Stomach (tissue), 9 donors: ENCODE data around the gene HOXC13. TPM values are rescaled to one million over a fixed set of nuclear protein-coding genes. Genes with fewer than 3 reads are reported as not detected.

ENCODE experiments used
- DNase-seq, 2 donors: peaks; one replicate each; pipeline versions ENCODE4 v3.0.0 to v3.0.0-alpha.2; 2013 to 2019
- H3K27ac ChIP-seq, 5 donors: fragments of 200-600 bp in 4 of 5; sonication (generic) in 4 of 5; one replicate each; pipeline ENCODE4 v1.5.1; 2013 to 2019; ENCODE audit warnings: mild to moderate bottlenecking in 1 of 5, moderate library complexity in 1 of 5
- H3K27me3 ChIP-seq, 3 donors: fragments of 200-600 bp; sonication (generic); one replicate each; pipeline ENCODE4 v1.5.1; 2017 to 2019; ENCODE audit warnings: mixed run types in 1 of 3
- H3K36me3 ChIP-seq, 4 donors: fragments of 200-600 bp; sonication (generic); 1 replicate in 3 of 4; 2 replicates in 1 of 4; pipeline ENCODE4 v1.5.1; 2016 to 2019
- H3K4me1 ChIP-seq, 4 donors: fragments of 200-600 bp; sonication (generic); one replicate each; pipeline ENCODE4 v1.5.1; 2016 to 2019
- H3K4me3 ChIP-seq, 4 donors: fragments of 200-600 bp; sonication (generic) in 3 of 4; one replicate each; pipeline ENCODE4 v1.5.1; 2016 to 2019; ENCODE audit warnings: mild to moderate bottlenecking in 1 of 4
- H3K9me3 ChIP-seq, 4 donors: fragments of 200-600 bp; sonication (generic); one replicate each; pipeline ENCODE4 v1.5.1; 2016 to 2019
- EP300 ChIP-seq: sonication (generic); formaldehyde crosslinking; IDR thresholded peaks from one replicate; pipeline ENCODE4 v1.6.1; 2017; ENCODE audit warnings: antibody characterized with exemption
- POLR2A ChIP-seq, 4 donors: fragments of 450-650 bp; IDR thresholded peaks; one replicate each; pipeline ENCODE4 v1.6.1; 2016; ENCODE audit warnings: antibody characterized with exemption in 4 of 4, control low read depth in 2 of 4, mild to moderate bottlenecking in 1 of 4, moderate library complexity in 1 of 4
- POLR2AphosphoS5 ChIP-seq, 3 donors: sonication (generic); formaldehyde crosslinking; IDR thresholded peaks; one replicate each; pipeline ENCODE4 v1.6.1; 2016; ENCODE audit warnings: antibody characterized with exemption in 3 of 3
- WGBS, 5 donors: extraction: QIAGEN DNeasy Blood & Tissue Kit in 3 of 5; methylation state at CpG; one replicate each; pipeline versions ENCODE4 v1.1.5 to v1.1.7; 2013 to 2018; 5-methylcytosine and 5-hydroxymethylcytosine counted together
- intact Hi-C: fragments of 100-400 bp; cut with DNase I; formaldehyde crosslinking; loops from one replicate; pipeline ENCODE4 v1.15.1; 2023; ENCODE audit warnings: low total_unique reads
- polyA plus RNA-seq, 3 donors: library from polyadenylated mRNA; stranded (reverse); fragments of 200-250 nt; gene quantifications; one replicate each; pipeline ENCODE4 v1.2.3, GENCODE V29; 2013
- total RNA-seq, 5 donors: library from RNA; depleted of rRNA; stranded (reverse); fragments of >200 nt; gene quantifications; one replicate each; pipeline versions ENCODE4 v1.1.0 to v1.2.3, GENCODE V29; 2014 to 2016
- TF ChIP-seq, protein P1 (sequence below), 7 experiments: fragments of 450-650 bp in 4 of 7; fragments of 200-600 bp in 3 of 7; sonication (generic) in 3 of 7; IDR thresholded peaks; one replicate each; pipeline ENCODE4 v1.5.1; 2016 to 2019; ENCODE audit warnings: antibody characterized with exemption in 7 of 7, control low read depth in 2 of 7, mild to moderate bottlenecking in 1 of 7
- donor health status: healthy with polysubstance abuse.
- donor health status: Bipolar disorder and iron deficiency.
- donor health status: healthy.

The HOXC13 gene
- total and polyA plus RNA-seq, 8 donors = not detected

GRCh38 chr12:53975064-53975471 lies 36.4 kb downstream of the HOXC13 start:
- Histone ChIP-seq H3K36me3 (no peaks in the 10 kb centered on the region), H3K4me3 (peak overlapping the region in 2 of 4 donors; percentile 35 to 43), H3K27me3 (peaks cover 36 to 100% (median 100%) of the 10 kb centered on the region in 3 donors), H3K27ac (no peak overlapping the region), H3K9me3 (peaks cover 0 to 15% (median 0%) of the 10 kb centered on the region in 4 donors), H3K4me1 (peaks cover 23 to 40% (median 30%) of the 10 kb centered on the region in 4 donors)
- DNase-seq = no peak
- 2 to 9% (median 4%) methylated on average over 15 to 24 of the region's 25 CpGs for WGBS, 5 donors
- no peak for TF ChIP-seq POLR2A (IDR thresholded peaks at IDR 0.05)
- TF ChIP-seq EP300 = no peak
- TF ChIP-seq POLR2AphosphoS5 (IDR thresholded peaks at IDR 0.05) = no peak
- TF ChIP-seq, protein P1, sequence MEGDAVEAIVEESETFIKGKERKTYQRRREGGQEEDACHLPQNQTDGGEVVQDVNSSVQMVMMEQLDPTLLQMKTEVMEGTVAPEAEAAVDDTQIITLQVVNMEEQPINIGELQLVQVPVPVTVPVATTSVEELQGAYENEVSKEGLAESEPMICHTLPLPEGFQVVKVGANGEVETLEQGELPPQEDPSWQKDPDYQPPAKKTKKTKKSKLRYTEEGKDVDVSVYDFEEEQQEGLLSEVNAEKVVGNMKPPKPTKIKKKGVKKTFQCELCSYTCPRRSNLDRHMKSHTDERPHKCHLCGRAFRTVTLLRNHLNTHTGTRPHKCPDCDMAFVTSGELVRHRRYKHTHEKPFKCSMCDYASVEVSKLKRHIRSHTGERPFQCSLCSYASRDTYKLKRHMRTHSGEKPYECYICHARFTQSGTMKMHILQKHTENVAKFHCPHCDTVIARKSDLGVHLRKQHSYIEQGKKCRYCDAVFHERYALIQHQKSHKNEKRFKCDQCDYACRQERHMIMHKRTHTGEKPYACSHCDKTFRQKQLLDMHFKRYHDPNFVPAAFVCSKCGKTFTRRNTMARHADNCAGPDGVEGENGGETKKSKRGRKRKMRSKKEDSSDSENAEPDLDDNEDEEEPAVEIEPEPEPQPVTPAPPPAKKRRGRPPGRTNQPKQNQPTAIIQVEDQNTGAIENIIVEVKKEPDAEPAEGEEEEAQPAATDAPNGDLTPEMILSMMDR (IDR thresholded peaks at IDR 0.05) = no peak
- intact Hi-C loops = no loop called here

DNA sequence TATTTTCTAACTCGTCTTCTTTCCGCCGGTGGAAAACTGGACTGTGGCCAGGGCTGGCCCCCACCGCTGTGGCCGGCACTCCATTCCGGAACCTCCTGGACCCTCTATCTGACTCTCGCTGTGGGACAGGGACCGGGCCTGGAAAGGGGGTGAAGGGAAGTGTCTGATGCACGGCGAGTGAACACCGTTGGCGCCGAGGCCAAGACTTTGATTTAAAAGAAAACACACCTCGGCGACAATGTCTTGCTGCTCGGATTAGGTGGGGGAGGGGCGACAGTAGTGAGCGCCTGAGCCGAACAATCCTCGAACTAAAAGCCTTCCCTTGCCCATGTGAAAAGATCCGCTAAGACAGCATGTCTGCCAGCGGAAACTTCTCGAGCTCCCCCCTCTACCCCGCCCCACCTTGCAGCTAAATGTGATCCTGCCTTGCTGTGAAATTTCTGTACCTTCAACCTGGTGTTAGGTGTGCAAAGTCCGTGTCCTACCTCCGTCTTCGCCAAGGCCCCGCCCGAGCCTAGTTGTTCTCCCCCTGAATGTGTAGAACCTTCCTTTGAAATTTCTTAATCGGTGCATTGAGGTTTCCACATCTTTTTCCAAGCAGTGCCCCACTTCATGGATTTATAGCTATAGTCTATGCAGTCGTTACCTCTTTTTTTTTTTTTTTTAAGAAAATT lies 37.0 kb downstream of the HOXC13 start:
- H3K4me3 ChIP-seq = peak overlapping the region in 1 of 4 donors; percentile 43
- no peaks in the 10 kb centered on the region for H3K36me3 ChIP-seq
- peaks cover 0 to 15% (median 0%) of the 10 kb centered on the region in 4 donors for H3K9me3 ChIP-seq
- H3K4me1 ChIP-seq = peaks cover 23 to 40% (median 30%) of the 10 kb centered on the region in 4 donors
- 7 to 12% (median 12%) methylated on average over 31 of the region's 31 CpGs for WGBS, 5 donors
- TF ChIP-seq, protein P1 (IDR thresholded peaks at IDR 0.05) = no peak
- TF ChIP-seq POLR2AphosphoS5 (IDR thresholded peaks at IDR 0.05) = no peak
- no peak for TF ChIP-seq EP300
- no peak for TF ChIP-seq POLR2A (IDR thresholded peaks at IDR 0.05)
- no peak overlapping the region for H3K27ac ChIP-seq
- no peak for DNase-seq
- peaks cover 32 to 100% (median 100%) of the 10 kb centered on the region in 3 donors for H3K27me3 ChIP-seq
- intact Hi-C loops = no loop called here

DNA sequence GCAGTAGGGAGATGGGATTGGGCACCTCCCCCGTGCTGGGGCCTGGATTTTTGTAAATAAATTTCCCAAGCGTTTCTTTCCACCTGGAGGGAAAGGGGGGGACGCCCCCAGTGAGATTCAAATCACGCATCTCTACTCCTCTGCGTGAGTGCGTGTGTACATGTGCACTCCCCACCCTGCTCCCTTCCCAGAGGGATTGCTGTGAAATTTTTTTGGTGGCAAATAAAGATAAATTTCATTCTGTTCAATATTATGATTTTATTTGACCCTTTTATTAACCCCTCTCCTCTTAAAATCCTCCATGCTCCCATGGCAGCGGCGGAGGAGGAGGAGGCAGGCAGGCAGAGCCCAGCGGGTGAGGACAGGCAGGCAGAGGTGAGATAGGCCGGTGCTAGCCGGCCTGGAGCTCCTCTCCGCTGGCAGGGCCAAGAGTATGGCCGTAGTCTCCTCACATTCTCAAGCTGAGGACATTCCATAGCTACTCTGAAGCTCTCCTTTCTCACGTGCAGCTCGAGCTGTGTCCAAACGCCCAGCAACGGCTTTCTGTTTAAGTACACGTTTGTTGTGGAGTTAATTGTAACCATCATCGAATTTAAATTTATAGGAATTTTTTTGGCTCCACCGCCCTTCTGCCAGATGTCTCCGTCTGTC lies 37.7 kb downstream of the HOXC13 start:
- TF ChIP-seq, protein P1 (IDR thresholded peaks at IDR 0.05) = no peak
- TF ChIP-seq EP300 = no peak
- Histone ChIP-seq H3K27me3 (peaks cover 30 to 100% (median 100%) of the 10 kb centered on the region in 3 donors), H3K9me3 (peaks cover 0 to 15% (median 0%) of the 10 kb centered on the region in 4 donors), H3K27ac (no peak overlapping the region), H3K4me3 (no peak overlapping the region), H3K36me3 (no peaks in the 10 kb centered on the region), H3K4me1 (peaks cover 23 to 40% (median 30%) of the 10 kb centered on the region in 4 donors)
- no peak for DNase-seq
- intact Hi-C loops = no loop called here
- 16 to 23% (median 17%) methylated on average over 21 of the region's 21 CpGs for WGBS, 5 donors

DNA sequence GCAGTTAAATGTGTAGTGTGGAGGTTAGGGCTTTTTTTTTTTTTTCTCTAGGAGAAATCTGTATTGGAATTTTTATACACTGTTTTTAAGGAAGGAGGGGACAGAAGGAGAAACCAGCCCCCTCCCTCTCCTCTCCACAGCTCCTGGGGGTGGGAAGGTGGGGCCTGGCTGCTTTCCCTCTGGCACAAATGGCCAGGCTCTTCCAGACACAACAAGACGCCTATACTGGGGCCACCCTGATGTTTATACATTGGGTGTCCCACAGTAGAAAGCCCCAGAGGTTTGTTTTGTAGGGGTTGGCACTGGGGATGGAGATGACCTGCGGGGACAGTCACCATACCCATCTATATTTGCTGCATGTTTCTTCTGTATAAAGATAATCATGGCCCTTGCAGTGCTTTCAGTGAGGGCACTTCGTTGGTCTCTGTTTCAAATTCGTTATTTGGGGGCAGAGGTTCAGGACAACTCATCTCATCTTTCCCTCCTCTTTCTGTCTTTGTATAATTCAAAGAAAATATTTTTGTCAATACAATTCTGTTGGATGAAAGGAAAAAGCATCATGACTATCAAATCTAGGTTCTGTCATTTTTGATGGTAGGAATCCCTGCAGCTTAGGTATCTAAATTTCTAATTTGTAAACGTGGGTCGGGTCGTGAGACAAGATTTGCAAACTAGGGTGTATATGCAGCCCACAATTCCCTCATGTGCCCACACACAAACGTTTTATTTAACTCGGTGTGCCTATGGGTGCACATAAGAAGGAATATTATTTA lies 38.4 kb downstream of the HOXC13 start:
- no peaks in the 10 kb centered on the region for H3K36me3 ChIP-seq
- no peak overlapping the region for H3K4me3 ChIP-seq
- TF ChIP-seq POLR2AphosphoS5 (IDR thresholded peaks at IDR 0.05) = no peak
- peaks cover 23 to 40% (median 30%) of the 10 kb centered on the region in 4 donors for H3K4me1 ChIP-seq
- 10 to 19% (median 12%) methylated on average over 9 of the region's 9 CpGs for WGBS, 5 donors
- no peak for DNase-seq
- H3K27me3 ChIP-seq = peaks cover 36 to 100% (median 99%) of the 10 kb centered on the region in 3 donors
- H3K9me3 ChIP-seq = peaks cover 0 to 18% (median under 1%) of the 10 kb centered on the region in 4 donors
- H3K27ac ChIP-seq = no peak overlapping the region
- intact Hi-C loops = no loop called here
